ENCODE measurements around the gene CLCNKB.
A peak's percentile ranks its signal among the peaks of the same experiment; 100 is the strongest.

Gene CLCNKB

DNA sequence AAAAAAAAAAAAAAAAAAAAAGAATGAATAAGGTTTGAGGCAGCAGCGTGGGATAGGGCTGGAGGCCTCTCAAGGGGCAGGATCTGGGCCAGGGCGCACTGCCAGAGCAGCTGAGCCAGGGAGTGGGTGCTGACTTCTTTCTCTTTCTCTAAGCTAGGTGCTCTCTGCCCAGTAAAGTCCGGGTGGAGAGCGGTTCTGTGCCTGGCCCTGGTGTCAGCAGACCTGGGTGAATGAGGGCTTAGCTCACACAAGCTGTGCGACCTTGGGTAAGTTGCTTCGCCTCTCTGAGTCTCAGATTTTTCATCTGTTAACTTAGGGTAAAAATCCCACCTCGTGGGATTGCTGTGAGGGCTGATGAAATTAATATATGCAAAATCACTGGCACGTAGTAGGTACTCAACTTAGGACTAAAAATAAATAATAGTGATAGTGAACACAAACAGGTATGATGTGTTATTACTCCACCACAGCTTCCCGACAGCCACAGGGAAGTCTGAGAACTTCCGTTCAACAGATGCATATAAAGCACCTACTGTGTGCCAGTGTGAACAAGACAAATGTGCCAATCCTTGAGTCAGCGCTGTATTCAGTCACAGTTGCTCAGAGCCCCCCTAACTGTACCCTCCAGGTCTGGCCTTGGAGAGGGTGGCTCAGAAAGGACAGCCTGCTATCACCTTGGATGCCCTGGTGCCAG is 31.9 kb downstream of the CLCNKB start:
- no peak for DNase-seq (ENCODE audit: low read depth in 2 of 2)

DNA sequence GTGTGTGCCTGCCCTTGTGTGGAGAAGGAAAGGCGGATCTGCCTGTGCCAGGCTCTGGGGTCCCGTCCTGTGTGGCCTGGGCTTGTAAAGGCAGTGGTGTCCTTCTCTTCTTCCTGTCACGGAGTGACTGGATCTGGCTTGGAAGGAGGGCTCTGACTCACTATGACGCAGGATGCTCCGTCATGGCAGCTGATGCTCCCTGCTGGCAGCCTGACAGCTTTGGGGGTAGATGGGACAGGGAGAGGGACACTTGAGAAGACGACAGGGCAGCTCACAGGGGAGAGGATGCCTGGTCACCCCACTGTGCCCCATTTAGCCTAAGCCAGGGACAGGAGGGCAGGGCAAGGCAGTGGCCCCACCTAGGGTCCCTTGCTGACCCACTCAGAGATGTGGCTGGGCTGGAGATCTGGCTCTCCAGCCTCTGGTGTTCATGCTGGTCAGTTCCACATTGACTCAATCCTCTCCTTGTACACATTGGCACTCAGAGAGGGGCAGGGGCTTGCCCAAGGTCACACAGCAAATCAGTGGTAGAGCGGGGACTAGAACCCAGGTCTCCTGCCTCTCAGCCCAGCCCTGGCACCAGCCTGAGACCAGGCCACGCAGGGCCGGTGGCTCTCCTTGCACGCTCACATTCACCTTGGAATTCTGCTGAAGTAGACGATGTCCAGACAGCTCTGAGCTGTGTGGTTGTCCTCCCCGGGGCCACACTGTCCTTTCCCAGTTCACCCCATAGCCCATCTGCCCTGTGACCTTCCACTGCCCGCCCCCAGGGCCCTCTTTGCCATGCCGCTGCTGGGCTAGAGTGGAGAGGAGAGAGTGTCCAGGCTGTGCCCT is 32.7 kb downstream of the CLCNKB start:
- peak; percentile 61 to 62 for DNase-seq (ENCODE audit: low read depth in 2 of 2)

DNA sequence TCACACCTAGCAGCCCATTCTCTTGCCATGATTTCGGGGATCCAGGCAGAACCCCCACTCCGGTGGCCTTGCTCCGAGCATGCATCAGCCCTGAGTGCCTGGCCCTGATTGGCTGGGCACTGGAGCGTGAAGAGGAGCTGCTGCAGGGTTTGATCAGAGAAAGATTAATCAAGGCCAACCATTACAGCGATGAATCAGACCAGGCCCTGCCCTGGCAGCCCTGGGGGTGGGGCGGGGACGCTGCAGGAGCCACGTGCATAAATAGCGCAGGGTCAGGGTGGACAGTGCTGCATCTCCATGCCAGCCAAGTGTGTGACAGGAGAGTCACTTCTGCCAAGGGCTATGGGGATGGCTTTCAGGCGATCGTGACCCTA is 33.3 kb downstream of the CLCNKB start:
- no peak for DNase-seq (ENCODE audit: low read depth in 2 of 2)

DNA sequence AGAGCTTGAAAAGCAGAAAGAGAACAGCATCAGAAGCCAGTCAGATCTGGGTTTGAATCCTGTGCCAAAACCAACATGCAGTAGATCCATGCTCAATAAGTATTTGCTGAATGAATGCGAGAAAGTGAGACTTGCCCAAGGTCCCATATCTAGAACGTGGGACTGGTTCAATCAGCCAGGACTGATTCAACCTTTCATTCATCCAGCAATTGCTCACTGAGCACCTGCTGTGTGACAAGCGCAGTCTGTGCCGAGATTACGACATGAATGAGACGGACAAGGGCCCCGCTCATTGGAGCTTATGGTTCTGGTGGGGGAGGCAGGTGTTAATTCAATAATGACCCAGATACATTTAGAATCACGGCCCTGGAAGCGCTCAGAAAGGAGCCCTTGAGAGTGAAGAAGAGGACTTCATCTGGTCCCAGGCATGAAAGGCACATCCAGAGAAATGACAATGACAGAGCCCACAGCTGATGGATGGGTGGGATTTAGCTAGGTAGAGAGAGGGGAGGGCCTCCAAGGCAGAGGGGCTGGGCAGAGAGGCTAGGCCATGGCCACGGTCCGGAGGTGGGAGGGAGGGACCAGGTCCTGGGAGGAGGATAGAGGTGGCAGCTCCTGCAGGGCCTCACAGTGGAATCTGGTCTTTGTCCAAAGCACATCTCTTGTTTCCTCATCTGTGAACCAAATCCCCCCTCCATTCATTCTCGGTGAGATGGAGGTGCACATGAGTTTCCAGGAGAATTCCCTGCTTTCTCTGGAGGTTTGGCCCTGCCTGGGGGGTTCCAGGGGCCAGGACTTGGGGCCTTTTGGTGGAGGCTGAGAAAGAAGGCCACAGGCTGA is 34.0 kb downstream of the CLCNKB start:
- DNase-seq (ENCODE audit: low read depth in 2 of 2): no peak

DNA sequence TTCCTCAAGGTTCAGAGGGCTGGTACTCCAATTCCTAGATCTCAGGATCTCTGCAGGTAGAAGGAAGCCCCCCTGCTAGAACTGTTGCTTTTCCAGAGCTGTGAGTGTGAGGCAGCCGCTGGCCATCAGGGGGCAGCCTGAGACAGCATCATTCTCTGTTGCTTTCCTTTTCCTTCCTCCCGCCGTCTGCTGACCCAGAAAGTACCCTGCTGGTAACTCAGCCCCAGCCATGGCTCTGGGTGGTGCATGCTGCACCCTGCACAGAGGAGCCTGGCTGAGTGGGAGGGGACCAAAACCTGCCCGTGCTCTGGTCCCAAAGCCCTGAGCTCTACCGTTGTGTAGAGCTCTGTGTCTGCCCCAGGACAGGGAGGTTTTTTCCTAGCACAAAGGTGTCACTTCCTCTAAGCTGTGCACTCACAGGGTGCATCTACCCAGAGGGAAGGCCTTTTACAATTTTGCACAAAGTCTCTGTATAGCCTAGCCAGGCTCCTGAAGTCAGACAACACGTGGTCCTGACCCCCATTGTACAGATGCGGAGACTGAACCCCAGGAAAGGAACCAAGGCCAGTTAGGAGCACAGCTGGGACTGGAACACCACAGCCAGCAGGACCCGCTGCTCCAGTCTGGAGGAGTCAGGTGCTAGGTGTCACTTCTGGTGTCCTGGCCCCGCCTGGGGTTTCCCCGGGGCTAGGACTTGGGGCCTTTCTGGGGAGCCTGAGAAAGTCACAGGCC is 35.5 kb downstream of the CLCNKB start:
- peak in 1 of 2 experiments; percentile 25 for DNase-seq (ENCODE audit: low read depth in 2 of 2)

DNA sequence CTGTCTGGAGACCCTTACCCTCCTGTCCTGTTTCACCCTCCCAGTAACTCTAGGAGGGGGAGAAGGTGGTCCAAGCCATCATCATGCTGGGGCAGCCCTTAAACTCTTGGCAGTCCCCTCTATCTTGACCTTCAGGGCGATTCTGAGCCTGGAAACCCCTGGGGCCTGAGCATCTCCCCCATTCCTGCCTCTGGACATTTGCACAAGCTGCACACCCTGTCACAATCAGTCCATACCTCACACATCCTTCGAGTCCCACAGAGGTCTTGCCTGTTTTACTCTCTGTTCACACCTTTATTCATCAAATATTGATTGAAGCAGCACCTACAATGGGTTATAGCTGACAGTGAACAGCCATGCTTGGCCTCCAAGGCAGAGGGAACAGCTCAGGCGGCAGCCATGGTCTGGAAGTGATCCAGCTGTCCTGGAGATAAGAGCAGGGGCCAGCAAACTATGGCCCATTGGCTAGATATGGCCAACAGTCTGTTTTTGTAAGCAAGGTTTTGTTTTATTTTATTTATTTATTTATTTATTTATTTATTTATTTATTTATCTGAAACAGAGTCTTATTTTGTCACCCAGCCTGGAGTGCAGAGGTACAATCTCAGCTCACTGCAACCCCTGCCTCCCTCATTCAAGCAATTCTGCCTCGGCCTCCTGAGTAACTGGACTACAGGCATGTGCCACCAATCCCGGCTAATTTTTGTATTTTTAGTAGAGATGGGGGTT is 37.0 kb downstream of the CLCNKB start:
- DNase-seq (ENCODE audit: low read depth in 2 of 2): no peak

DNA sequence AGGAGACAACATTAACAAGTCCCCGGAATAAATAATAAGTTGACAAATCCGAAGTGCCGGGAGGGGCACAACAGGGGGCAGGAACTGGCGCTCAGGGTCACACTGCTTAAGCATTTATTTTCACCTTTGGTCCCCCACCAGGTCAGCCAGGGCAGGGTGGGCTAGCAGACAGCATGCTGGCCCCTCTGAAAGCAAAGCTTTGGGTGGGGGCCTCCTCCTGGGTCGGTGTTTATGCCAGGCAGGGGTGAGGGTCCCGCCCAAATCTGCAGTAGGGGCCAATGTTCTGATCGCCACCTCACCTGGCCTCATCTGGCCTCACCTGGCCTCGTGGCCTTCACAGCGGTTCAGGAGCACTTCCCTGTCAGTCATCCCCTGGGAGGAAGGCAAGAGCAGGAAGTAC is 38.1 kb downstream of the CLCNKB start:
- DNase-seq (ENCODE audit: low read depth in 2 of 2): no peak

DNA sequence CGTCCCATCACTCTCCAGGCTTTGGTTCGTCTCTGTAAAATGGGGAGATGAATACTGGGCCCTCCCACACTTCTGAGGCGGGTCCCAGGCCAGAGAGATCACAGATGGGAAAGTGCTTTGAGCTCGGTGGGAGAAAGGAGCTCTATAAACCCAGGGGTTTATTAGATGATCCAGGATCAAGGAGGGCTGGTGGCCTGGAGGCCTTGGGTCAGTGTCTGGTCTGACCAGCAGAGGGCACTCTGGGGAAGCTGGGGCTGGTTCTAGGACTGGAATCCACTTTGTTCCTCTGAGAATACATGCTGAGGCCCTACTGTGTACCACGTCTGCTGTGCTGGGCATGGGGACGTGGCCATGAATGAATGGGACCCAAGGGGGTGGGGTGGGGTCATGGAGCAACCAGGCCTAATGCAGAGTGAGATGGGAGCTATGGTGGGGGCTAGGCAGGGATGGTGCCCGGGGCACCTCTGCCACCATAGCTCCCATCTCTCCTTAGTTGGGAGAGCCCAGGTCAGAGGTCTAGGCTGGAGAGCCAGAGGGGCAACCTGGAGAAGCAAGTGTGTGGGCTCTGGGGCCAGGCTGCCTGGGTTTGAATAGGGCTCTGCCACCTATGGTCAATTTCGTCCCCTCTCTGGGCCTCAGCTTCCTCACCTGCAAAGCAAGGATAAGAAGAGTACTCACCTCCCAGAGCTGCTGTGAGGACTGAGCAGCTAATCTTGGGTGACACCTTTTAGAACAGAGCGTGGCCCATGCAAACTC is 38.9 kb downstream of the CLCNKB start:
- no peak for DNase-seq (ENCODE audit: low read depth in 2 of 2)

DNA sequence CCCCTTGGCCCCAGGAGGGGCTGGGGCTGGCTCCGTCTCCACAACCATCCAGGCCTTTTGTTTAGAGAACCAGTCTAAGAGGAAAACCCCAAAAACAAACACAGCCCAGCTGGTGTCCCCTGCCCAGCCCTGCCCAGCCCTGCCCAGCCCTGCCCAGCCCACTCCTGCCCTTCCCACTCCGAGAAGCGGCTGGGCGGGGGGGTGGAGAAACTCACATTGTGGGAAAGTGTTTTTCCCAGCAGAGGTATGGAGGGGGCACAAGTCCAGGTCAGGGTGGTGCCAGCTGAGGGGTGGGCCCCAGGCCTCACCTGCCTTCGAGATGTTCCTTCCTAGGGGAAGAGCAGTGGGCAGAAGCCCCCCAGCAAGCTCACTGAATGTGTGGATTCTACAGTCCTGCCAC is 39.9 kb downstream of the CLCNKB start:
- no peak for DNase-seq (ENCODE audit: low read depth in 2 of 2)

DNA sequence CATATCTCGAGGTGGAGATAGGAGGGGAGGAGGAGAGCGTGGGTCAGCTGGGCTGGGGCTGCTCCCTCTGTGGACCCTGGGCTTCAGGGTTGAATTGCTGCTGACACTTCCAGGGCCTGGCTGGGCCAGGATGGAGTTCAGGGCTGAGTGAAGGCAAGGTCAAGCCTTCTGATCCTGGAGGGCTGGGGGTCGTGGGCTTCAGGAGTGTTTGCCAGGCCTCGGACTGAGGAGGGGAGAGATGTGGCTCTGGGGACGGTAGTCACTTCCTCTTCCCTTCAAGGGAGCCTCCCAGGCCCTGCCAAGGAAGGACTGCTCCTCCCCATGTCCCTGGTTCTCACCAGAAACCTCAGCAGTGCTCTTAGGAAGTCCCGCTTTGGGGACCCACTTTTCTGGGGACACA is 41.9 kb downstream of the CLCNKB start:
- DNase-seq (ENCODE audit: low read depth in 2 of 2): no peak

DNA sequence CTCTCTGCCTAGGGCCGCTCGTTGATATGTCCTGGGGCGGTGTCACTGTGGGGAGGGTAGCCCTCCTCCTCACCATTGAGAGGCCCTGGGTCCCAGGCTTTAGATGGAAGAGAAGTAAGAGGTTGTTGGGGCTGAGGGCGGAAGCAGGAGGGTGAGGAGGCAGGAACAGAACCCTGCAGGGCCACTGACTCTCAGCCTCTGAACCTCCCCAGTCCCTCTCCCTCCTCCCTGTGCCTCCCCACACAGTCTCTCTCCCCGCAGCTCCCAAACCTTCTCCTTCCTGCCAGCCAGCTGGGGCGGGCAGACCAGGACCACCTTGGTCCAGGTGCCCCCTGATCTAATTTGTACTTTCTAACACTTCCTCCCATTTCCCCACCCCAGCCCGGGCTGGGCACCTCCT is 44.2 kb downstream of the CLCNKB start:
- no peak for DNase-seq (ENCODE audit: low read depth in 2 of 2)

DNA sequence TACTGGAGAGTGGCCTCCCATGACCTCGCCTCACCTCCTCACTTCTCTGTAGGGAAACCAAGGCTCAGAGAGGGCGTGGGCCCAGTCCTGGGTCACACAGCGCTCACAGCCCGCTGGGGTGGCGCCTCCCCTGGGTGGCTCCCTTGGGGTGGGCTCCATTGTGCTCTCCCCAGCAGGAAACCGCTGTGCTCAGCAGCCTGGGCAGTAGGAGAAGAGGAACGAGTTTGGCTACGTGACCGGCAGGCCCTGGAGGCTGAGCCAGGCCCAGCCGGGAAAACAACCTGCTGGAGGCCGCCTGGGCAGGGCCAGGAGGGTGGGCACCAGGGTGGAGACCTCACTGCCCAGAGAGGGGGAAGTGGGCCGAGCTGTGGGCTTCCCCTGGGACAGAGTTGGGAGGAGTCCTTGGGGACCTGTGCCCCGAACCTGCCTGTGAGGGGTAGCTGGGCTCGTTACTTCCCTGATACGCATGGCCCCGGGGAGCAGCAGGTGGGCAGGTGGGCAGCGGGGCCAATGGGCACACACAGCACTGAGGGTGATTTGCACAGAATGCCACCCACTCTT is 44.8 kb downstream of the CLCNKB start:
- DNase-seq (ENCODE audit: low read depth in 2 of 2): no peak

DNA sequence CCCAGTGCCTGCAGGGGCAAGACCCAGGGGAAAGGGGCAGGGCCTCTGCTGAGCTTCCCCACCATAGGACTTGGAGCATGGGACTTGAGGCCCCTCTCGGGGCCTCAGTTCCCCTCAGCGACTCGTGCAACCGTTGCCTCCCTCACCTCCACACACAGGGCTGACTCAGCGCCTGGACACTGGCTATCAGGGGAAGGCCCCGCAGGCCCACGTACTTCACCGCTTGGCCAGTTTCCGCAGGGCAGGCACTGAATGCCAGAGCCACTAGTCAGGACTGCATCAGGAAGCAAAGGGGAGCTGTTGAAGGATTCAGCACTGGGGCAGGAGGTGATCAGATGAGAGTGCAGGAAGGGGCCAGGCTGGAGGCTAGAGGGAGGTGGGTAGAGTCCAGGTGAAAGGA is 45.4 kb downstream of the CLCNKB start:
- DNase-seq (ENCODE audit: low read depth in 2 of 2): no peak

DNA sequence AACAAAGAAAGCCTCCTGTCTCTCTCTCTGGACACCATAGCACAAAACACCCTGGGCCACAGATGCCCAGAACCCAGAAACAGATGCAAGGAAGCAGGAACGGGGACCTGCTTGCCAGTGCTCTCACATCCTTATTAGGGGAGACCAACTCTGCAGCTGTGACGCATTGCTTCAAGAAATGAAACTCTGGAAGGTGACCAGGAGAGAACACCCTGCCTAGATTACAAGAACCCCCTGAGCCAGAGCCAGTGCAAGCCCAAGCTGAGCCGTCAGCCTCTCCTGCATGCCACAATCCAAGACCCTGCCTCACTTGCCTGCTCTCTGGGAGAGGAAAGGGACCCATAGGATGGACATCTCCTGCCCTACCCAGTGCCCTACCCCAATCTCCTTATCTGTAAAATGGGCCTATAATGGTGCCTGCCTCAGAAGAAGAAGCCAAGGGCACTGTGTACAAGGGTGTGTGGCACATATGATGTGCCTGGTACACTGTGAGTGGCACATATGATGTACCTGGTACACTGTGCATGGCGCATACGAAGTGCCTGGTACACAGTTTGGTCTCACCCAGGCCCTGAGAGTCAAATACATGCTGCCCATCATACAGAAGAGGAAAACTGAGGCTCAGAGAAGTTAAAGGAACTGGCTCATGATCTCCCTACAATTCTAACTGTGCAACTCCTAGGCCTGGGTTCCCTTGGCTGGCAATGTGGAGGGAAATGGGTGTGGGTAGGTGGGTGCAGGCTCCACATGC is 46.7 kb downstream of the CLCNKB start:
- DNase-seq (ENCODE audit: low read depth in 2 of 2): no peak

DNA sequence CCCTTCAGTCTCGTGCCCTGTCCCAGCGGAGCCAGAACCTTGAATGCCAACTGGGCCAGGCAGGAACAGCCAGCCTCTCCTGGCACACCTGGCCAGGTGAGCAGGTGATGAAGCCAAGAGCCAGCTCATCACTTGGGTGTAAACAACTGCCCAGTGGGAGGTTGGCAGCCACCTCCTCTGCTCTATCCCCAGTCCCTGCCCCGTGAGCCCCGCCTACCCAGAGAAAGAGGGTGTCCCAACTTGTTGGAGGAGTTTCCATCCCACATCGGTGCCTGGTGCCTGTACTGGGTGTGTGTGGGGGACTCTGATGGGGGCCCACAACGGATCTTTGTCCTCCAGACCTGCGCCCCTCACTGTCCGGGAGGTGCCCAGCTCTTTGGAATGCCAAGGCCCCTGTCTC is 47.7 kb downstream of the CLCNKB start:
- no peak for DNase-seq (ENCODE audit: low read depth in 2 of 2)

DNA sequence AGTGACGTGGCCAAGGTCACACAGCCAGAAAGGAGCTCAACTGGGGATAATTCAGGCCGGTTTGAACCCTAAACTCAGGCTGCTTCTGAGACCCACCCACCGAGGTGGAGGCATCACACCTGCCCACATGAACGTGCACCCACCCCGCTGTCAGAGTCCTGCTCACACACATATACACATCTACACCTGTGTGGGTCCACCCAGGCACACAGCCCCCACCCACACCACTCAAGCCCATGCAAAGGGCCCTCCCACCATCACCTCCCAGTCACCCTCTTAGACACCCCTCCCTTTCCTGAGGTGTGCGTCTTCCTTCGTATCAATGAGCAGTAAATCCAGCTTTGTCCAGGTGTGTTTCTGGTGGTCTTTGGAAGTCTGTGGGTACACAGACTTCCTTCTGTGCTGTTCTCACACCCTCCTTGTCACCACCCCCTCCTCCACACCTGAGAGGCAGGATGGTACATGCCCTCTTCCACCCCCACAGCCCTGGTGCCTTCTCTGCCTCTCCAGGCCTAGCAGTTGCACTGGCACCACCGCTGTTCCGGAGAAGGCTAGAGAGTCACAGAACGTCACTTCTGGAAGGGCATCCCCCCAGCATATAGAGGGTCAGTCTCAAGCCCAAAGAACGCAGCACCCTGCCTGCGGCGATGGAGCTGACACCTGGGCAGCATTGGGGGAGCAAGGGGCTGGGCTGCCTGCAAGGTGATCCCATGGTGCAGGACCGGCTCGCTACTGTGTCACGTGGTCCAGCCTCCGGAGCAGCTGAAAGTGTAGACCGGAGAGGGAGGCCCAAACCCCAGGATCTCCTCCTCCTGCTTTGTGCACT is 48.7 kb downstream of the CLCNKB start:
- no peak for DNase-seq (ENCODE audit: low read depth in 2 of 2)

DNA sequence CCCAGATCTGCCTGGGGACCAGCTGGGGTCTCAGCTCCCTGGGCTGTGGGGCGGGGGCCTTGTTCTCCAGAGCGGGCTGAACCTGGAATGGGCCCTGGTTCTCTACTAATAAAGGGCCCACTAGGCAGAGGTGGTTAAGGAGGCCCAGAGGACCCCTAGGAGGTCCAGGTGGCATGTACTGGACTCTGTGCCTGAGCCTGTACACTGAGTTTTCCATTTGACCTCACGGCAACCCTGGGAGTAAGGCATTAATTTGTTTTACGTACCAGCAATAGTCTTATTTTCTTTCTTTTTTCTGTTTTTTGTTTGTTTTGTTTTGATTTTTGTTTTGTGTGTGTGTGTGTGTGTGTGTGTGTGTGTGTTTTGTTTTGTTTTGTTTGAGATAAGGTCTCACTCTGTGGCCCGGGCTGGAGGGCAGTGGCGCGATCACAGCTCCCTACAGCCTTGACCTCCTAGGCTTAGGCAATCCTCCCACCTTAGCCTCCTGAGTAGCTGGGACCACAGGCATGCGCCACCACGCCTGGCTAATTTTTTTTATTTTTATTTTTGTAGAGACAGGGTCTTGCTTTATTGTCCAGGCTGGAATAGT is 49.4 kb downstream of the CLCNKB start:
- no peak for DNase-seq (ENCODE audit: low read depth in 2 of 2)

DNA sequence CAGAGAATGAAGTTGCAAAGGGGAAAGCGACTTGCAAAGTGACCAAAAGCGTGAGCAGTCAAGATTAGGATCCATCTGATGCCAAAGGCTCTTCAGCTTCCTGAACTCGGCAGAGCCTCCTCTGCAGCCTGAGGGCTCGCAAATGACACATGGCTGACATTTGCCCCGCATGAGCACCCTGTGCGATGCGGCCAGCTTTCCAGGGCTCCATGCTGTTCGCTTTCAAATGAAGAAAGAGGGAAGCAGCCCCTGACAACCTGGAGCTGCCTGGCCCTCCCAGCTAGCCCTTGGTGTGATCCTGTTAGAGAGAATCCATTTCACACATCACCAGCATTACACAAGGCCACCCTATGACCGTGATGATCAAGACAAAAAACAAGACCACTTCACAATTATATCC is 50.0 kb downstream of the CLCNKB start:
- no peak for DNase-seq (ENCODE audit: low read depth in 2 of 2)

Data from fibroblast of skin of left biceps (primary cell).